WI38 (cell line): Measurements from ENCODE around the gene ZBTB16.

Experiments used
- H3K4me3 ChIP-seq: 2 replicates; pipeline ENCODE4 v1.5.1; 2011; ENCODE audit warnings: low read depth, mild to moderate bottlenecking, control low read depth, low read length
- TF ChIP-seq, protein P1 (sequence below): IDR thresholded peaks from 2 replicates; pipeline ENCODE4 v1.5.1; 2012; ENCODE audit warnings: low read depth, mild to moderate bottlenecking, control low read depth, low read length

The ZBTB16 gene

GRCh38 chr11:114063829-114064201 is 4.3 kb downstream of the ZBTB16 start:
- H3K4me3 ChIP-seq, result no peak overlapping the region
- TF ChIP-seq, protein P1, sequence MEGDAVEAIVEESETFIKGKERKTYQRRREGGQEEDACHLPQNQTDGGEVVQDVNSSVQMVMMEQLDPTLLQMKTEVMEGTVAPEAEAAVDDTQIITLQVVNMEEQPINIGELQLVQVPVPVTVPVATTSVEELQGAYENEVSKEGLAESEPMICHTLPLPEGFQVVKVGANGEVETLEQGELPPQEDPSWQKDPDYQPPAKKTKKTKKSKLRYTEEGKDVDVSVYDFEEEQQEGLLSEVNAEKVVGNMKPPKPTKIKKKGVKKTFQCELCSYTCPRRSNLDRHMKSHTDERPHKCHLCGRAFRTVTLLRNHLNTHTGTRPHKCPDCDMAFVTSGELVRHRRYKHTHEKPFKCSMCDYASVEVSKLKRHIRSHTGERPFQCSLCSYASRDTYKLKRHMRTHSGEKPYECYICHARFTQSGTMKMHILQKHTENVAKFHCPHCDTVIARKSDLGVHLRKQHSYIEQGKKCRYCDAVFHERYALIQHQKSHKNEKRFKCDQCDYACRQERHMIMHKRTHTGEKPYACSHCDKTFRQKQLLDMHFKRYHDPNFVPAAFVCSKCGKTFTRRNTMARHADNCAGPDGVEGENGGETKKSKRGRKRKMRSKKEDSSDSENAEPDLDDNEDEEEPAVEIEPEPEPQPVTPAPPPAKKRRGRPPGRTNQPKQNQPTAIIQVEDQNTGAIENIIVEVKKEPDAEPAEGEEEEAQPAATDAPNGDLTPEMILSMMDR, result no peak

DNA sequence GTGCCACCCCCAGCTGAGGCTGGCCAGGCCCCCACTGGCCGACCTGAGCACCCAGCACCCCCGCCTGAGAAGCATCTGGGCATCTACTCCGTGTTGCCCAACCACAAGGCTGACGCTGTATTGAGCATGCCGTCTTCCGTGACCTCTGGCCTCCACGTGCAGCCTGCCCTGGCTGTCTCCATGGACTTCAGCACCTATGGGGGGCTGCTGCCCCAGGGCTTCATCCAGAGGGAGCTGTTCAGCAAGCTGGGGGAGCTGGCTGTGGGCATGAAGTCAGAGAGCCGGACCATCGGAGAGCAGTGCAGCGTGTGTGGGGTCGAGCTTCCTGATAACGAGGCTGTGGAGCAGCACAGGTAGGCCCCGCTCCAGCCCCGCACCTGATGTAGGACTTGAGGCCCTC is 4.7 kb downstream of the ZBTB16 start:
- TF ChIP-seq, protein P1, result no peak
- no peak overlapping the region for H3K4me3 ChIP-seq

DNA sequence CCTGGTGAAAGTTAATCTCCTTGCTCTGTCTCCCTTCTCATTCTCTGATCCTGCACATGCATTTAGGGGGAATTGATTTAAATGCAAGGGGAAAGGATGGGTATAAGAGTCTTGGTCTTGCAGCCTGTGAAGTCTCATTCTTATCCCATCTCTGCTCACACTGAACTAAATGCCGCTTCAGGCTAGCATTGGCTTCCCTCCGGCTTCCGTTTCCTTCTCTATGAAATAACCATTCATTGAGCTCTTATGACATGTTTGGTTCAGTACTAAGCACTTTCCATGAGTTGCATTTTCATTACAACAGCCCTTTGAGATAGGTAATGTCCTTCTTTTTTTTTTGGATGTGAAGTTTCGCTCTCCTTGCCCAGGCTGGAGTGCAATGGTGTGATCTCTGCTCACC is 5.6 kb downstream of the ZBTB16 start:
- no peak overlapping the region for H3K4me3 ChIP-seq
- TF ChIP-seq, protein P1, result no peak

GRCh38 chr11:114066046-114066648 is 6.6 kb downstream of the ZBTB16 start:
- no peak overlapping the region for H3K4me3 ChIP-seq
- TF ChIP-seq, protein P1, result no peak

DNA sequence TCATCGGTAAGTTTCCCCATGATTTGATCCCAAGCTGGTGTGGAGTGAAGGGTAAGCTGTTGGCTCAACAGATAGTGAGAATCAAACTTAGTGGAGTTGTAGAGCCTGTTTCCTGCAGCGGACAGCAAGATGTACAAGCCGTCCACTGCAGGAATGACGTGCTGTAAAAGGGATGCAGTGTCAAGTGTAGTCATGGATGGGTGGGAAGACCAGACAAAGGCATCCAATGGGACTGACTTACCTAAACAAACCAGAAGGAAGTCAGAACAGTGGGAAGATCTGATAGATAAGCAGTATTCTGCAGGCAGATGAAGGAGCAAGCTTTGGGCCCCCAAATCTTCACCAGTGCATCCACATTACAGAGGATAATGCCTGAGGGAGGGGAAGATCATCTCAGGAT is 8.8 kb downstream of the ZBTB16 start:
- TF ChIP-seq, protein P1, result no peak

DNA sequence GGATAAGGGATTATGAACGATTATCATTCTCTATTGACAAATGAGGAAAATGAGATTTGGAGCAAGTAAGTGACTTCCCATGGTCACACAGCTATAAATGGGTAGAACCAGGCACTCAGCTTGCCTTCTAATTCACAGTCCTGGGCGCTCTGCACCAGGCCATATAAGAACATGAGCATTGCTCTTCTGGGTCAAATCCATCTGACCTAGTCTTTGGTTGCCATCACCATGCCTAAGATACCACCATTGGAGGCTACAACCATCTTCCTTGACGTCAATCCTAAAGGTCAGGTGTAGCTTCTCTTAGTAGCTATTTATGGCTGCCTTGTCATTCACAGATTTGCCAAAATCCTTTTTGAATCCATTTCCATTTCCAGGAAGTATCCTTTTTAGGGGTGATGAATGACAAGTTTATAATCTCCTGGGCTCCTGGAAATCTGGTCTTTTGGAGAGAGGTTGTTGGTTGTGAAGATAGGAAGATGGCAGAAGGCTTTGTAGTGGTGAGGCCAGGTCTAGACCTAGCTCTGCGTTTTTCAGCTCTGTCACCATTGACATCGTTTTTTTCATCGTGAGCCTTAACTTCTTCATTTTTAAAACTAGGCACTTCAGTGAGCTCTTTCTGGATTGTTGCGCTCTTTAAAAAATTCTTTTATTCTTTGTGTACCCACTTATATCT is 11.1 kb downstream of the ZBTB16 start:
- TF ChIP-seq, protein P1, result no peak
- no peak overlapping the region for H3K4me3 ChIP-seq

More for the DNA sequence above, 8.8 kb downstream of the ZBTB16 start:
- no peak overlapping the region for H3K4me3 ChIP-seq

DNA sequence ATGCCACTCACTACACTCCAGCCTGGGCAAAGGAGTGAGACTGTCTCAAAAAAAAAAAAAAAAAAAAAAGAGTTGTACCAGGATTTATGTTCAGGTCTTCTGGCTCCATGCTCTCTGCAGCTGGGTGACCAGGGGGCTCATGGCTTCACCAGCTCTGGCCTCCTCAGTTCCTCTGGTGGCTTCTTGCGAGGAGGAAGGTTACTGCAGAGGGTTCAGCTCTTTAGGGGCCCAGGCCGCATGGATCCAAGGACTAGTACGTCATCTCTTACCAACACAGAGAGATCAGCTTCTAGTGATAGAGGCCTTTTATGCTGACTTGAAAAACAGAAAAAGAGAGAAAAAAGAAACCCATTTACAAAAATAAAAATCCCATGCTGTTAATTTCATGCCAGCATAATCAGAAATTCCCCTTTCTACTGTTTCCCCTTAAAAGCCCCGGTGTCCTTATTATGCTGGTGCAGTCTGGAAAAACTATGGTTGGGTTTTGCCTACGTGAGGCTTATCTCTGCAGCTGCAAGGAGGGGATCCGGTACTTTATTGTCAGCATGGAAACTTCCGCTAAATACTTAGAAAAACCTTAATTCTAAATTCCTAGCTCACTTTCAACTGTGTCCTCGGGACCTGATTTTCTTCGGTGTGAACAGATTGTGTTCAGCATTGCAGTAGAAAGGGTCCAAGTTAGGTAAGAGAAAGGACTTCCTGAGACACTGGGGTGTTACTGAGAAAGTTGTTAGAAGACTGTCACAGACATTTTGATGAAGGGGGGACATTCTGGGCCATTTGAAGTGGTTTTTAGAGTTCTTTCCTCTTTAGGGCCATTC is 13.7 kb downstream of the ZBTB16 start:
- no peak overlapping the region for H3K4me3 ChIP-seq
- TF ChIP-seq, protein P1, result no peak
